ENCODE results near the gene TMEM219. TPM values are rescaled to one million over a fixed set of nuclear protein-coding genes. Genes with fewer than 3 reads are reported as not detected.

TMEM219 gene
- total and polyA plus RNA-seq, 9 of the 15 experiments (the other 6 are each of a cell fraction or from before 2014, with no cell fraction given): 35.3 to 62.8 (median 55.5) TPM

DNA sequence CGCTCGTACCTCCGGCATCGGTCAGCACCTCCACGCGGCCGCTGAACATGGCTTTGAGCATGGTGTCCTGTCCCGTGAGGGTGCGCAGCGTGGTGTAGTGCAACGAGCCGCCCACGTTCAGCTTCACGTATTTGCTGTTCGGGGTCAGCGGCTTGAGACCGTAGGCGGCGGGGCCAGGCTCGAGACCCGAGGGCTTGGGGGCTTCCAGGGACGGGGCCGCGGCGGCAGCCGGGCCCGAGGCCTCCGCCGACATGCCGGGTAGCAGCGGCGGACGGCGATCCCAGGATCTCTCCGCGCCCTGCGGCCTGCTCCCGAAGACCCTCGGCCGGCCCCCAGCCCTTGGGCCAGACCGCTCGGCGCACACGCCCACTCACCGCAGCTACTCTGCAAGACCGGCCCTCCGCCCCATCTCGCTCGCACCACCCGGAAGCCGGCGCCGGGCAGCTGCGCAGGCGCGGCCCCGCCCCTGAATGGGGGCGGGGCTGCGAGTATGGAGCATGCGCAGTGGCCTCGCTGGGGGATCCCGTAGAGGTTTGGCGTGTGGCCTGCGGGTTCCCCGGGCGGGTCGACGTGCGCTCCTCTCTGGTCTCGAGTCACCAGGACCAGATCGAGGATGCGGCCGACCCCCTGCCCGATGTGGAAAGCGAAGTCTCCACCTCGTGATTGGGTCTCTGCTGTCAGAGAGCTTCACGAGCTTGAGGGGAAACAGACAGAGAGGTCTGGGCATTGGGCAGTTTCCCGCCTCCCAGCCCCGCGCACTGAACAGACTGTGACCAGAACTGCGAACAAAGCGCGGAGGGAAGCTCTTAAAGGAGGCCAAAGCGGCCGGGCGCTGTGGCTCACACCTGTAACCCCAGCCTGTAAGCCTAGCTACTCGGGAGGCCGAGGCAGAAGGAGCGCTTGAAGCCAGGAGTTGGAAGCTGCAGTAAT lies 35.8 kb upstream of the TMEM219 start, which contains the start of gene KCTD13 (continued):
- no peak for TF ChIP-seq ZNF143 (CRISPR knock-in tag; IDR thresholded peaks at IDR 0.05)
- TF ChIP-seq, protein P1, sequence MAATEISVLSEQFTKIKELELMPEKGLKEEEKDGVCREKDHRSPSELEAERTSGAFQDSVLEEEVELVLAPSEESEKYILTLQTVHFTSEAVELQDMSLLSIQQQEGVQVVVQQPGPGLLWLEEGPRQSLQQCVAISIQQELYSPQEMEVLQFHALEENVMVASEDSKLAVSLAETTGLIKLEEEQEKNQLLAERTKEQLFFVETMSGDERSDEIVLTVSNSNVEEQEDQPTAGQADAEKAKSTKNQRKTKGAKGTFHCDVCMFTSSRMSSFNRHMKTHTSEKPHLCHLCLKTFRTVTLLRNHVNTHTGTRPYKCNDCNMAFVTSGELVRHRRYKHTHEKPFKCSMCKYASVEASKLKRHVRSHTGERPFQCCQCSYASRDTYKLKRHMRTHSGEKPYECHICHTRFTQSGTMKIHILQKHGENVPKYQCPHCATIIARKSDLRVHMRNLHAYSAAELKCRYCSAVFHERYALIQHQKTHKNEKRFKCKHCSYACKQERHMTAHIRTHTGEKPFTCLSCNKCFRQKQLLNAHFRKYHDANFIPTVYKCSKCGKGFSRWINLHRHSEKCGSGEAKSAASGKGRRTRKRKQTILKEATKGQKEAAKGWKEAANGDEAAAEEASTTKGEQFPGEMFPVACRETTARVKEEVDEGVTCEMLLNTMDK (IDR thresholded peaks at IDR 0.05; ENCODE audit: borderline replicate concordance, insufficient read depth, low read depth, low read length, poor library complexity, severe bottlenecking): no peak
- no peak for TF ChIP-seq BRD9 (IDR thresholded peaks at IDR 0.05; ENCODE audit: low read depth, partially characterized antibody)
- no peak for TF ChIP-seq PHTF2 (CRISPR knock-in tag; IDR thresholded peaks at IDR 0.05)
- no peak for TF ChIP-seq KDM4B (IDR thresholded peaks at IDR 0.05; ENCODE audit: borderline replicate concordance in 2 of 2, low read depth in 1 of 2)
- TF ChIP-seq ZNF780A (CRISPR knock-in tag; IDR thresholded peaks at IDR 0.05): no peak
- no peak for TF ChIP-seq ZNF644 (tag; IDR thresholded peaks at IDR 0.05; ENCODE audit: low read depth)
- TF ChIP-seq, protein P2, sequence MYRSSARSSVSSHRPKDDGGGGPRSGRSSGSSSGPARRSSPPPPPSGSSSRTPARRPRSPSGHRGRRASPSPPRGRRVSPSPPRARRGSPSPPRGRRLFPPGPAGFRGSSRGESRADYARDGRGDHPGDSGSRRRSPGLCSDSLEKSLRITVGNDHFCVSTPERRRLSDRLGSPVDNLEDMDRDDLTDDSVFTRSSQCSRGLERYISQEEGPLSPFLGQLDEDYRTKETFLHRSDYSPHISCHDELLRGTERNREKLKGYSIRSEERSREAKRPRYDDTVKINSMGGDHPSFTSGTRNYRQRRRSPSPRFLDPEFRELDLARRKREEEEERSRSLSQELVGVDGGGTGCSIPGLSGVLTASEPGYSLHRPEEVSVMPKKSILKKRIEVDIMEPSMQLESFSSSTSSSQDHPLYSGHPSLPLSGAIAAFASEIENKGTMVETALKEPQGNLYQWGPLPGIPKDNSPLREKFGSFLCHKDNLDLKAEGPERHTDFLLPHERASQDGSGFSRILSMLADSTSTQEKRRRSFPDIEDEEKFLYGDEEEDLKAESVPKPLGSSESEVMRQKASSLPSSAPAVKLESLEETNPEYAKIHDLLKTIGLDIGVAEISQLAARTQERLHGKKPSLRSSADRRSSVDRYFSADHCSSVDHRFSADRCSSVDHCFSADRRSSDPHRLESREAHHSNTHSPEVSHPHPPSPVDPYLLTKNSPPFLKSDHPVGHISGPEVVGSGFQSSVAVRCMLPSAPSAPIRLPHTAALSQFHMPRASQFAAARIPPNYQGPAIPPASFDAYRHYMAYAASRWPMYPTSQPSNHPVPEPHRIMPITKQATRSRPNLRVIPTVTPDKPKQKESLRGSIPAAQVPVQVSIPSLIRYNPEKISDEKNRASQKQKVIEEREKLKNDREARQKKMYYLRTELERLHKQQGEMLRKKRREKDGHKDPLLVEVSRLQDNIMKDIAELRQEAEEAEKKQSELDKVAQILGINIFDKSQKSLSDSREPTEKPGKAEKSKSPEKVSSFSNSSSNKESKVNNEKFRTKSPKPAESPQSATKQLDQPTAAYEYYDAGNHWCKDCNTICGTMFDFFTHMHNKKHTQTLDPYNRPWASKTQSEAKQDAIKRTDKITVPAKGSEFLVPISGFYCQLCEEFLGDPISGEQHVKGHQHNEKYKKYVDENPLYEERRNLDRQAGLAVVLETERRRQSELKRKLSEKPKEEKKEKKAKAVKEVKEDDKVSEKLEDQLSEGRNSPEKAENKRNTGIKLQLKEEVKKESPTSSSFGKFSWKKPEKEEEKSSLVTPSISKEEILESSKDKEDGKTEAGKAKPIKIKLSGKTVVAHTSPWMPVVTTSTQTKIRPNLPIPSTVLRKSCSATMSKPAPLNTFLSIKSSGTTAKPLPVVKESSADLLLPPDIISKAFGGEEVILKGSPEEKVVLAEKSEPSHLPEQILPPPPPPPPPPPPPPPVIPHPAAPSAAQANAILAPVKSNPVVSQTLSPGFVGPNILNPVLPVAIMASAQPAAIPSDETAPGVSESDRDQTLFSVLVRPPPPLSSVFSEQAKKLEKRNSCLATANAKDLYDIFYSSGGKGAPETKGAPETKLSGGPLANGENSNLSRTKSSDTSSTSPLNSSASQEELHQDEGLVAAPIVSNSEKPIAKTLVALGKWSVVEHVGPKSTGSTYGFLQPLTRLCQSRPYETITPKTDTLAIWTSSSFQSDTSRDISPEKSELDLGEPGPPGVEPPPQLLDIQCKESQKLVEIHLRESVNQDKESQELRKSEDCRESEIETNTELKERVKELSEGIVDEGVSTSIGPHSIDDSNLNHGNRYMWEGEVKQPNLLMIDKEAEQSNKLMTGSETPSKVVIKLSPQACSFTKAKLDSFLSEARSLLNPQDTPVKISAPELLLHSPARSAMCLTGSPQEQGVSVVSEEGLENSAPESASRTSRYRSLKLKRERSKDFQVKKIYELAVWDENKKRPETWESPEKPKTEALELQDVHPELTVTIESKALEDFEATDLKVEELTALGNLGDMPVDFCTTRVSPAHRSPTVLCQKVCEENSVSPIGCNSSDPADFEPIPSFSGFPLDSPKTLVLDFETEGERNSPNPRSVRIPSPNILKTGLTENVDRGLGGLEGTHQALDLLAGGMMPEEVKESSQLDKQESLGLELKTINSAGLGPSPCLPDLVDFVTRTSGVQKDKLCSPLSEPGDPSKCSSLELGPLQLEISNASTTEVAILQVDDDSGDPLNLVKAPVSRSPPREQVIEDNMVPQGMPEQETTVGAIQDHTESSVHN (IDR thresholded peaks at IDR 0.05; ENCODE audit: borderline replicate concordance in 1 of 2, low read depth in 1 of 2): no peak
- TF ChIP-seq, protein P3, sequence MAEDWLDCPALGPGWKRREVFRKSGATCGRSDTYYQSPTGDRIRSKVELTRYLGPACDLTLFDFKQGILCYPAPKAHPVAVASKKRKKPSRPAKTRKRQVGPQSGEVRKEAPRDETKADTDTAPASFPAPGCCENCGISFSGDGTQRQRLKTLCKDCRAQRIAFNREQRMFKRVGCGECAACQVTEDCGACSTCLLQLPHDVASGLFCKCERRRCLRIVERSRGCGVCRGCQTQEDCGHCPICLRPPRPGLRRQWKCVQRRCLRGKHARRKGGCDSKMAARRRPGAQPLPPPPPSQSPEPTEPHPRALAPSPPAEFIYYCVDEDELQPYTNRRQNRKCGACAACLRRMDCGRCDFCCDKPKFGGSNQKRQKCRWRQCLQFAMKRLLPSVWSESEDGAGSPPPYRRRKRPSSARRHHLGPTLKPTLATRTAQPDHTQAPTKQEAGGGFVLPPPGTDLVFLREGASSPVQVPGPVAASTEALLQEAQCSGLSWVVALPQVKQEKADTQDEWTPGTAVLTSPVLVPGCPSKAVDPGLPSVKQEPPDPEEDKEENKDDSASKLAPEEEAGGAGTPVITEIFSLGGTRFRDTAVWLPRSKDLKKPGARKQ (CRISPR knock-in tag; IDR thresholded peaks at IDR 0.05): no peak
- TF ChIP-seq POLR2H (tag; IDR thresholded peaks at IDR 0.05; ENCODE audit: low read depth): no peak; the same call in 1 of the 2 replicates
- TF ChIP-seq L3MBTL2 (IDR thresholded peaks at IDR 0.05): peak; percentile 97
- no peak for TF ChIP-seq ZNF253 (CRISPR knock-in tag; conservative IDR thresholded peaks at IDR 0.05)
